ENCODE data around the gene ARID4B.

ARID4B gene

GRCh38 chr1:235122348-235122747 is 205.6 kb downstream of the ARID4B start:
- Mint-ChIP-seq H3K27ac (no peak overlapping the region), H3K36me3 (ENCODE audit: low read depth) (peaks cover 65% of the 10 kb centered on the region), H3K4me1 (peaks cover 22% of the 10 kb centered on the region), H3K4me3 (no peak overlapping the region), H3K9me3 (no peaks in the 10 kb centered on the region), H3K27me3 (ENCODE audit: low read depth) (no peaks in the 10 kb centered on the region)
- TF ChIP-seq CTCF (IDR thresholded peaks at IDR 0.05; ENCODE audit: unreplicated experiment in 3 of 3), result no peak

Data from nephron (organoid).